WTC11 (cell line): ENCODE measurements around the gene PRPH. TPM values are rescaled to one million over a fixed set of nuclear protein-coding genes. Genes with fewer than 3 reads are reported as not detected.

Experiments used
- ATAC-seq: fragments of 200-7000 bp; cut with Tn5 transposase; 2 replicates; pipeline ENCODE4 v1.10.0; 2021; ENCODE audit warnings: mild to moderate bottlenecking, moderate library complexity
- CTCF ChIA-PET: fragments of 300-600 bp; sonication (Branson Sonifier 250); formaldehyde crosslinking; loops from one replicate; lab custom pipeline; 2021; ENCODE audit warnings: antibody characterized with exemption; lab: Charles Lee
- POLR2A ChIA-PET: fragments of 350-600 bp; sonication (Branson Sonifier 250); formaldehyde crosslinking; loops from one replicate; lab custom pipeline; 2021; ENCODE audit warnings: antibody characterized with exemption; lab: Charles Lee
- DNase-seq: peaks from one replicate; pipeline ENCODE4 v3.0.0; 2021; ENCODE audit warnings: low spot score
- H3K27ac Mint-ChIP-seq: 2 replicates; pipeline ENCODE4 v1.8.0; 2021; ENCODE audit warnings: mixed read lengths
- H3K27me3 Mint-ChIP-seq: 2 replicates; pipeline ENCODE4 v1.8.0; 2021; ENCODE audit warnings: low read depth, mild to moderate bottlenecking, moderate library complexity, mixed read lengths
- H3K36me3 Mint-ChIP-seq: 2 replicates; pipeline ENCODE4 v1.8.0; 2021; ENCODE audit warnings: mixed read lengths
- H3K4me1 Mint-ChIP-seq: 2 replicates; pipeline ENCODE4 v1.8.0; 2022; ENCODE audit warnings: mixed read lengths
- H3K4me3 Mint-ChIP-seq: 2 replicates; pipeline ENCODE4 v1.8.0; 2021; ENCODE audit warnings: mild to moderate bottlenecking, moderate library complexity, mixed read lengths
- H3K9me3 Mint-ChIP-seq: 2 replicates; pipeline ENCODE4 v1.8.0; 2021; ENCODE audit warnings: mixed read lengths
- ATF1 ChIP-seq: sonication (generic); formaldehyde crosslinking; IDR thresholded peaks from 2 replicates; pipeline ENCODE4 v1.8.1; 2023; ENCODE audit warnings: mild to moderate bottlenecking, moderate library complexity, missing genetic modification reagents
- ERG ChIP-seq: fragments of 250-450 bp; sonication (Bioruptor Pico); IDR thresholded peaks from 2 replicates; pipeline ENCODE4 v1.8.0; 2021; ENCODE audit warnings: mild to moderate bottlenecking
- FOXJ3 ChIP-seq: sonication (generic); formaldehyde crosslinking; IDR thresholded peaks from 2 replicates; pipeline ENCODE4 v1.9.0; 2021; ENCODE audit warnings: missing genetic modification reagents, mild to moderate bottlenecking, borderline replicate concordance
- GABPB1 ChIP-seq: sonication (generic); formaldehyde crosslinking; IDR thresholded peaks from 2 replicates; pipeline ENCODE4 v1.8.1; 2023; ENCODE audit warnings: mild to moderate bottlenecking, missing genetic modification reagents
- GTF2I ChIP-seq: fragments of 250-450 bp; sonication (Bioruptor Pico); conservative IDR thresholded peaks from 2 replicates; pipeline ENCODE4 v1.4.0; 2021; ENCODE audit warnings: mild to moderate bottlenecking
- HMGXB4 ChIP-seq: sonication (generic); formaldehyde crosslinking; IDR thresholded peaks from 2 replicates; pipeline ENCODE4 v1.8.1; 2023; ENCODE audit warnings: mild to moderate bottlenecking, moderate library complexity, missing genetic modification reagents
- KAT7 ChIP-seq: sonication (generic); formaldehyde crosslinking; IDR thresholded peaks from 2 replicates; pipeline ENCODE4 v1.8.1; 2023; ENCODE audit warnings: missing genetic modification reagents, mild to moderate bottlenecking, borderline replicate concordance
- NFE2L1 ChIP-seq: sonication (generic); formaldehyde crosslinking; IDR thresholded peaks from 2 replicates; pipeline ENCODE4 v1.8.1; 2023; ENCODE audit warnings: missing genetic modification reagents
- SOX15 ChIP-seq: fragments of 250-450 bp; sonication (Bioruptor Pico); IDR thresholded peaks from 2 replicates; pipeline ENCODE4 v1.9.0; 2021; ENCODE audit warnings: mild to moderate bottlenecking
- TEAD1 ChIP-seq: sonication (generic); formaldehyde crosslinking; IDR thresholded peaks from 2 replicates; pipeline ENCODE4 v1.8.0; 2022; ENCODE audit warnings: mild to moderate bottlenecking, missing genetic modification reagents
- TP53 ChIP-seq: sonication (generic); formaldehyde crosslinking; IDR thresholded peaks from 2 replicates; pipeline ENCODE4 v1.8.1; 2023; ENCODE audit warnings: mild to moderate bottlenecking, missing genetic modification reagents
- ZNF121 ChIP-seq: sonication (generic); formaldehyde crosslinking; IDR thresholded peaks from 2 replicates; pipeline ENCODE4 v1.8.0; 2023; ENCODE audit warnings: missing genetic modification reagents
- ZNF317 ChIP-seq: sonication (generic); formaldehyde crosslinking; IDR thresholded peaks from 2 replicates; pipeline ENCODE4 v1.8.1; 2023; ENCODE audit warnings: low read depth, mild to moderate bottlenecking, moderate library complexity, missing genetic modification reagents, borderline replicate concordance
- ZNF416 ChIP-seq: fragments of 250-450 bp; sonication (Bioruptor Pico); IDR thresholded peaks from 2 replicates; pipeline ENCODE4 v1.9.0; 2021; ENCODE audit warnings: mild to moderate bottlenecking, inconsistent platforms
- ZNF532 ChIP-seq: fragments of 250-450 bp; sonication (Bioruptor Pico); IDR thresholded peaks from 2 replicates; pipeline ENCODE4 v1.9.0; 2021; ENCODE audit warnings: mild to moderate bottlenecking, borderline replicate concordance
- total RNA-seq: library from RNA; stranded (reverse); gene quantifications from 3 replicates; pipeline ENCODE4 v1.2.3, GENCODE V29; 2021
- TF ChIP-seq, protein P1 (sequence below): sonication (generic); formaldehyde crosslinking; IDR thresholded peaks from 2 replicates; pipeline ENCODE4 v1.8.1; 2023; ENCODE audit warnings: mild to moderate bottlenecking, missing genetic modification reagents, borderline replicate concordance
- TF ChIP-seq, protein P2 (sequence below): sonication (generic); formaldehyde crosslinking; IDR thresholded peaks from 2 replicates; pipeline ENCODE4 v1.8.1; 2022; ENCODE audit warnings: missing genetic modification reagents, borderline replicate concordance
- TF ChIP-seq, protein P3 (sequence below): sonication (generic); formaldehyde crosslinking; IDR thresholded peaks from 2 replicates; pipeline ENCODE4 v1.8.0; 2022; ENCODE audit warnings: mild to moderate bottlenecking, missing genetic modification reagents
- TF ChIP-seq, protein P4 (sequence below): sonication (generic); formaldehyde crosslinking; IDR thresholded peaks from 2 replicates; pipeline ENCODE4 v1.8.1; 2023; ENCODE audit warnings: mild to moderate bottlenecking, missing genetic modification reagents, moderate library complexity
- TF ChIP-seq, protein P5 (sequence below): sonication (generic); formaldehyde crosslinking; IDR thresholded peaks from 2 replicates; pipeline ENCODE4 v1.8.1; 2023; ENCODE audit warnings: mild to moderate bottlenecking, missing genetic modification reagents

Gene PRPH
- total RNA-seq, 1 experiment from 2014 or later, result 2.4 TPM

- Mint-ChIP-seq H3K4me1 (peaks cover 31% of the 10 kb centered on the region), H3K36me3 (peaks cover 29% of the 10 kb centered on the region), H3K27ac (no peak overlapping the region), H3K4me3 (peak overlapping the region; percentile 95), H3K27me3 (no peaks in the 10 kb centered on the region; the same call in 1 of the 2 replicates), H3K9me3 (no peaks in the 10 kb centered on the region; the same call in 1 of the 2 replicates)
- ATAC-seq (peak; percentile 60), DNase-seq (no peak)
- ChIA-PET CTCF (interaction anchor here (0.6 to 1.4 kb wide), 9 partner anchors 29 to 847 kb away, joined by 3 to 5 read pairs (median 3); partner anchors contain the start of genes DDX23 and PRPH), POLR2A (interaction anchor here (0.6 to 1.4 kb wide), 3 partner anchors 14 to 30 kb away, joined by 3 to 4 read pairs (median 3); partner anchors contain the start of gene PRPH)
- TF ChIP-seq NFE2L1, result peak; percentile 58; the same call in 1 of the 2 replicates
- peak; percentile 47 for TF ChIP-seq HMGXB4 (CRISPR knock-in tag)
- TF ChIP-seq, protein P1, sequence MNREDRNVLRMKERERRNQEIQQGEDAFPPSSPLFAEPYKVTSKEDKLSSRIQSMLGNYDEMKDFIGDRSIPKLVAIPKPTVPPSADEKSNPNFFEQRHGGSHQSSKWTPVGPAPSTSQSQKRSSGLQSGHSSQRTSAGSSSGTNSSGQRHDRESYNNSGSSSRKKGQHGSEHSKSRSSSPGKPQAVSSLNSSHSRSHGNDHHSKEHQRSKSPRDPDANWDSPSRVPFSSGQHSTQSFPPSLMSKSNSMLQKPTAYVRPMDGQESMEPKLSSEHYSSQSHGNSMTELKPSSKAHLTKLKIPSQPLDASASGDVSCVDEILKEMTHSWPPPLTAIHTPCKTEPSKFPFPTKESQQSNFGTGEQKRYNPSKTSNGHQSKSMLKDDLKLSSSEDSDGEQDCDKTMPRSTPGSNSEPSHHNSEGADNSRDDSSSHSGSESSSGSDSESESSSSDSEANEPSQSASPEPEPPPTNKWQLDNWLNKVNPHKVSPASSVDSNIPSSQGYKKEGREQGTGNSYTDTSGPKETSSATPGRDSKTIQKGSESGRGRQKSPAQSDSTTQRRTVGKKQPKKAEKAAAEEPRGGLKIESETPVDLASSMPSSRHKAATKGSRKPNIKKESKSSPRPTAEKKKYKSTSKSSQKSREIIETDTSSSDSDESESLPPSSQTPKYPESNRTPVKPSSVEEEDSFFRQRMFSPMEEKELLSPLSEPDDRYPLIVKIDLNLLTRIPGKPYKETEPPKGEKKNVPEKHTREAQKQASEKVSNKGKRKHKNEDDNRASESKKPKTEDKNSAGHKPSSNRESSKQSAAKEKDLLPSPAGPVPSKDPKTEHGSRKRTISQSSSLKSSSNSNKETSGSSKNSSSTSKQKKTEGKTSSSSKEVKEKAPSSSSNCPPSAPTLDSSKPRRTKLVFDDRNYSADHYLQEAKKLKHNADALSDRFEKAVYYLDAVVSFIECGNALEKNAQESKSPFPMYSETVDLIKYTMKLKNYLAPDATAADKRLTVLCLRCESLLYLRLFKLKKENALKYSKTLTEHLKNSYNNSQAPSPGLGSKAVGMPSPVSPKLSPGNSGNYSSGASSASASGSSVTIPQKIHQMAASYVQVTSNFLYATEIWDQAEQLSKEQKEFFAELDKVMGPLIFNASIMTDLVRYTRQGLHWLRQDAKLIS (CRISPR knock-in tag), result no peak
- TF ChIP-seq FOXJ3, result no peak
- TF ChIP-seq GABPB1 (CRISPR knock-in tag), result peak; percentile 44; the same call in 1 of the 2 replicates
- TF ChIP-seq ZNF121 (CRISPR knock-in tag), result peak; percentile 72; the same call in 1 of the 2 replicates
- TF ChIP-seq ERG (CRISPR knock-in tag), result no peak
- no peak for TF ChIP-seq ZNF532 (CRISPR knock-in tag)
- TF ChIP-seq, protein P2, sequence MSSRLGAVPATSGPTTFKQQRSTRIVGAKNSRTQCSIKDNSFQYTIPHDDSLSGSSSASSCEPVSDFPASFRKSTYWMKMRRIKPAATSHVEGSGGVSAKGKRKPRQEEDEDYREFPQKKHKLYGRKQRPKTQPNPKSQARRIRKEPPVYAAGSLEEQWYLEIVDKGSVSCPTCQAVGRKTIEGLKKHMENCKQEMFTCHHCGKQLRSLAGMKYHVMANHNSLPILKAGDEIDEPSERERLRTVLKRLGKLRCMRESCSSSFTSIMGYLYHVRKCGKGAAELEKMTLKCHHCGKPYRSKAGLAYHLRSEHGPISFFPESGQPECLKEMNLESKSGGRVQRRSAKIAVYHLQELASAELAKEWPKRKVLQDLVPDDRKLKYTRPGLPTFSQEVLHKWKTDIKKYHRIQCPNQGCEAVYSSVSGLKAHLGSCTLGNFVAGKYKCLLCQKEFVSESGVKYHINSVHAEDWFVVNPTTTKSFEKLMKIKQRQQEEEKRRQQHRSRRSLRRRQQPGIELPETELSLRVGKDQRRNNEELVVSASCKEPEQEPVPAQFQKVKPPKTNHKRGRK (CRISPR knock-in tag), result no peak
- no peak for TF ChIP-seq SOX15
- TF ChIP-seq KAT7 (CRISPR knock-in tag), result 0 out of 2 replicates have a peak, but pooled peaks have one; percentile 96
- no peak for TF ChIP-seq GTF2I (CRISPR knock-in tag)
- TF ChIP-seq TP53 (CRISPR knock-in tag), result peak; percentile 24; the same call in 1 of the 2 replicates
- TF ChIP-seq, protein P3, sequence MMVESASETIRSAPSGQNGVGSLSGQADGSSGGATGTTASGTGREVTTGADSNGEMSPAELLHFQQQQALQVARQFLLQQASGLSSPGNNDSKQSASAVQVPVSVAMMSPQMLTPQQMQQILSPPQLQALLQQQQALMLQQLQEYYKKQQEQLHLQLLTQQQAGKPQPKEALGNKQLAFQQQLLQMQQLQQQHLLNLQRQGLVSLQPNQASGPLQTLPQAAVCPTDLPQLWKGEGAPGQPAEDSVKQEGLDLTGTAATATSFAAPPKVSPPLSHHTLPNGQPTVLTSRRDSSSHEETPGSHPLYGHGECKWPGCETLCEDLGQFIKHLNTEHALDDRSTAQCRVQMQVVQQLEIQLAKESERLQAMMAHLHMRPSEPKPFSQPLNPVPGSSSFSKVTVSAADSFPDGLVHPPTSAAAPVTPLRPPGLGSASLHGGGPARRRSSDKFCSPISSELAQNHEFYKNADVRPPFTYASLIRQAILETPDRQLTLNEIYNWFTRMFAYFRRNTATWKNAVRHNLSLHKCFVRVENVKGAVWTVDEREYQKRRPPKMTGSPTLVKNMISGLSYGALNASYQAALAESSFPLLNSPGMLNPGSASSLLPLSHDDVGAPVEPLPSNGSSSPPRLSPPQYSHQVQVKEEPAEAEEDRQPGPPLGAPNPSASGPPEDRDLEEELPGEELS (CRISPR knock-in tag), result peak; percentile 45; the same call in 1 of the 2 replicates
- 0 out of 2 replicates have a peak, but pooled peaks have one; percentile 50 for TF ChIP-seq ZNF416
- TF ChIP-seq, protein P4, sequence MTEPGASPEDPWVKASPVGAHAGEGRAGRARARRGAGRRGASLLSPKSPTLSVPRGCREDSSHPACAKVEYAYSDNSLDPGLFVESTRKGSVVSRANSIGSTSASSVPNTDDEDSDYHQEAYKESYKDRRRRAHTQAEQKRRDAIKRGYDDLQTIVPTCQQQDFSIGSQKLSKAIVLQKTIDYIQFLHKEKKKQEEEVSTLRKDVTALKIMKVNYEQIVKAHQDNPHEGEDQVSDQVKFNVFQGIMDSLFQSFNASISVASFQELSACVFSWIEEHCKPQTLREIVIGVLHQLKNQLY (CRISPR knock-in tag), result no peak
- no peak for TF ChIP-seq ZNF317 (CRISPR knock-in tag)
- no peak for TF ChIP-seq ATF1 (CRISPR knock-in tag)
- 0 out of 2 replicates have a peak, but pooled peaks have one; percentile 13 for TF ChIP-seq TEAD1 (CRISPR knock-in tag)
- TF ChIP-seq, protein P5, sequence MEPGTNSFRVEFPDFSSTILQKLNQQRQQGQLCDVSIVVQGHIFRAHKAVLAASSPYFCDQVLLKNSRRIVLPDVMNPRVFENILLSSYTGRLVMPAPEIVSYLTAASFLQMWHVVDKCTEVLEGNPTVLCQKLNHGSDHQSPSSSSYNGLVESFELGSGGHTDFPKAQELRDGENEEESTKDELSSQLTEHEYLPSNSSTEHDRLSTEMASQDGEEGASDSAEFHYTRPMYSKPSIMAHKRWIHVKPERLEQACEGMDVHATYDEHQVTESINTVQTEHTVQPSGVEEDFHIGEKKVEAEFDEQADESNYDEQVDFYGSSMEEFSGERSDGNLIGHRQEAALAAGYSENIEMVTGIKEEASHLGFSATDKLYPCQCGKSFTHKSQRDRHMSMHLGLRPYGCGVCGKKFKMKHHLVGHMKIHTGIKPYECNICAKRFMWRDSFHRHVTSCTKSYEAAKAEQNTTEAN, result no peak
Observed at GRCh38 chr12:49264466-49264872, 30.5 kb upstream of the PRPH start.
